A204.1 (cell line): Measurements from ENCODE around the gene RSPO3.
A peak's percentile ranks its signal among the peaks of the same experiment; 100 is the strongest.
"Not testable (repeated sequence)": the region's sequence is repeated elsewhere in the genome, so short reads cannot be mapped to it uniquely, and the experiment has no call there.

Experiments used
- FAIRE-seq: peaks from 2 replicates; lab custom pipeline; 2012; peaks lifted over from hg19 to GRCh38; lab: Jason Lieb, UNC

The RSPO3 gene, protein sequence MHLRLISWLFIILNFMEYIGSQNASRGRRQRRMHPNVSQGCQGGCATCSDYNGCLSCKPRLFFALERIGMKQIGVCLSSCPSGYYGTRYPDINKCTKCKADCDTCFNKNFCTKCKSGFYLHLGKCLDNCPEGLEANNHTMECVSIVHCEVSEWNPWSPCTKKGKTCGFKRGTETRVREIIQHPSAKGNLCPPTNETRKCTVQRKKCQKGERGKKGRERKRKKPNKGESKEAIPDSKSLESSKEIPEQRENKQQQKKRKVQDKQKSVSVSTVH

DNA sequence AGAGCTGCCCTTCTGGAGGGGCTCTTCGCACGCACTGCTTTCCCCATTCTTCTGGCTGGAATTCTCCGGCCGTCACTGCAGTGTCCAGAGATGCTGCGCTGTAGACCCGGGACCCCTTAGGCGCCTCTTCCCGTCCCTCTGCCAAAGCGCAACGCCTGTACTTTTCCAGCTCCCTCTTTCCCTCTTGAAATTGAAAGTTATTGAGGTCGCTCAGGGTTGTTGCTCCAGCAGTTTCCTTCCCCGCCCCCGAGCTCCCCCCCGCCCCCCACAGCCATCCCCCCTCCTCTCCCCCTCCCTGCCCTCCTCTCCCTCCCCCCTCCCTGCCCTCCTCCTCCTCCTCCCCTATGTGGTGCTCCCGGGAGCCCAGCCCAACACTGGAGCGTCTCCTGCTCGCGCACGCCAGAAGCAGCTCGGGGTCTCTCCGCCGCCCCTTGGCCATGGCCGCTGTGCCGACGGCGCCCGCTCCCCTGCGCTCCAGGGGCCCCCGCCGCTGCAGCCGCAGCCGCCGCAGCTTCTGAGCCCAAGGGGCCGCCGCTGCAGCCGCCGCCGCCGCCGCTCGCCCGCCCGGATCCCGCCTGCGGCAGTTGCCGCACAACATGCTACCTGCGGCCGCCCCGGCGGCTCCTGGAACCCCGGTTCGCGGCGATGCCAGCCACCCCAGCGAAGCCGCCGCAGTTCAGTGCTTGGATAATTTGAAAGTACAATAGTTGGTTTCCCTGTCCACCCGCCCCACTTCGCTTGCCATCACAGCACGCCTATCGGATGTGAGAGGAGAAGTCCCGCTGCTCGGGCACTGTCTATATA lies at the start of gene RSPO3:
Gene RSPO3 (plus strand): TSS at position 374 of the 804 bp plus-strand sequence. CDS start 522 bp downstream, outside the sequence.
- no peak for FAIRE-seq

DNA sequence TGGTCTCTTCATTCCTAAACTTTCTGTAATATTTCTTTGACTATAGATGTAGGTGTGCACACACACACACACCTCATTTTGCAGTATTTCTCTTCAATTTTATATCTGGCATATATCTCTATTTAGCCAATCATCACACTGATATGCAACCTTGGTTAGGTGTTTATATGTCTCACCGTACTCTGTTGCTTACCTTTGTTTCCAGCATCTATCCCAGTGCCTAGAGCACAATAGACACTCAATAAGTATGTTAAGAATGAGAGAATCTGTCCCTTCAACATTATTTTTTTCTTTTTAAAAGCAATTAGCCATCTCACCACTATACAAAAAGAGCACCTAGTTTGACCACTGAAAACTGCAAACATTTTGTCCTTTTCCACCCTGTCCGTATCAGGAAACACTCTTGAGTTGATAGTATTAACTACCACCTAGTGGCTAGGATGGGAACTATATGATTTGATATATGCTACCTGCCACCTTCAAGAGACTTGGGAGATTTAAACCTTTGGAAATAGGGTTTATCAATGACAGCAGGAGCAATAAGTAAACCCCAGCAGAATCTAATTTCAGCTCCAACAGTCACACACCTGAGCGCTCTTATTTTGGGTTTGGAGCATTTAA lies 48.7 kb upstream of the RSPO3 start:
- FAIRE-seq, result no peak

- no peak for FAIRE-seq
Measured at GRCh38 chr6:127073222-127073621, 45.2 kb upstream of the RSPO3 start.

- no peak for FAIRE-seq
Measured at GRCh38 chr6:127076466-127076865, 42.0 kb upstream of the RSPO3 start.

GRCh38 chr6:127077886-127078285 lies 40.6 kb upstream of the RSPO3 start:
- no peak for FAIRE-seq

DNA sequence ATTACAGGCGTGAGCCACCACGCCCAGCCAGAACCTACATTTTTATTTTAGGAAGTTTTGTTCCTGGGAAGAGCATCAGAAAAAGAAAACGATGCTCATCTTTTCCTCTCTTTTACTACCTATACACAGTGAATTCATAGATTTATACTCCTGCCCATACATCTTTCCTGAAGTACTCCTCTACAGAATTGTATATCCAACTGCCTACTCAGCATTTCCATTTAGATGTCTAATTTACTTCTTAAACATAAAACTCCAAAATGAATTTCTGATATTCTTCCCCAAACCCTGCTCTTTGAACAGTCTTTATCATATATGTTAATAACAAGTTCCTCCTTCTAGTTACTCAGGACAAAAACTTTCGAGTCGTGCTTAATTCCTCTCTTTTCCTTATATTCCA lies 39.8 kb upstream of the RSPO3 start:
- no peak for FAIRE-seq

DNA sequence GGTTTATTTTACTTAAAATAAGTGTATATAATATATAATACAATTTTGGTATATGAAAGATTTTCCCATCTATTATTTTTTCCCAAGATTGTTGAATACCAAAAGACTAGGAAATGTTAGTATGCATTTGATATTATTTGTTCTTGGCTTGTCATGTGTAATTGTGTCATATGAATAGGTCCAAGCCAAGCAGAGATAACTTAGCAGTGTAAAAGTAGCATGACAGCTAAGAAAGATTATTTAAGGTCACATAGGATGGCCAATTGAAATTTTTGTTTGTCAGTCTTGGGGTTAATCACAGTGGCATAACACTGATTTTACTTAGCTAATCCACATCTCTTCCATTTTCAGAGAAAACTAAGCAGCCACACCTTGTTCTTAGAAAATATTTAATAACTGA lies 38.8 kb upstream of the RSPO3 start:
- FAIRE-seq, result no peak

GRCh38 chr6:127080081-127080480 lies 38.4 kb upstream of the RSPO3 start:
- no peak for FAIRE-seq

GRCh38 chr6:127083231-127083962 lies 35.1 kb upstream of the RSPO3 start:
- no peak for FAIRE-seq

- no peak for FAIRE-seq
Measured at GRCh38 chr6:127083963-127084310, 34.5 kb upstream of the RSPO3 start.

- FAIRE-seq, result no peak
Measured at GRCh38 chr6:127085181-127085580, 33.3 kb upstream of the RSPO3 start.

DNA sequence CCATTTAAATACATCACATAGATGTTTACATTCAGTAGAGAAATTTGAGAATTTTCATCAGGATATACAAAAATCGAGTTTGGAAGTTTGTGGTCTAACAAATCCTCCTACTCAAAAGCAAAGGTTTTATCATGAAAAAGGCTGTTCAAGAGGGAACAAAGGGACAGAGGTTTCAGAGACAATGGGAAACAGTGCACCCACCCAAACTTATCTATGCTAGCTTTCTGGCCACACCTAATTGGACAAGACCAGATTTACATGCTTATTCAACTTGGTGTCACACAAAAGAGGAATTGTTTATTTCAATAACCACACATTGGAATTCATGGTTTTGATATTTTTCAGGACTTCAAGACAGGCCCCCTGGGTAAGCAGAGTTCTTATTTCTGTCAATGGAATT lies 28.4 kb upstream of the RSPO3 start:
- no peak for FAIRE-seq

GRCh38 chr6:127092466-127092865 lies 26.0 kb upstream of the RSPO3 start:
- FAIRE-seq, result no peak

GRCh38 chr6:127094791-127095190 lies 23.7 kb upstream of the RSPO3 start:
- no peak for FAIRE-seq

DNA sequence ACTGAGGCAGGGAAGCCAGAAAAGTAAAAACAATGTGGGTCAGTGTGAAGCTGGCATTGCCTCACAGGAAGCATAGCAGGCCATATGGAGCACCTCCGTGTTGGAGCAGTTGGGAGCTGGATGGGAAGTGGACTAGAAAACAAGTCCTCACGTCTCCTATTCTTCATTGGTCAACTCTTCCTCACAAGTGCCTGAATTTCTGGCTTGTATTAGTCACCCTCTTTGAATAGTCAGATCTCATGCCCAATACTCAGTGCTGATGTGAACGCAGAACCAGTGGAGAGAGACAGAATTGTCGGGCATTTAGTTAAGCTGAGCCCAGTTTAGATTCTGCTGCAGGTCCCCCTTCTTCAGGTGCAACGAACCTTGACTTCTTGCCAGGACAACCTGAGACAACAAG lies 22.3 kb upstream of the RSPO3 start:
- no peak for FAIRE-seq

GRCh38 chr6:127097442-127097841 lies 21.0 kb upstream of the RSPO3 start:
- not testable (repeated sequence) for FAIRE-seq

GRCh38 chr6:127100510-127101140 lies 17.8 kb upstream of the RSPO3 start:
- peak; percentile 91 for FAIRE-seq

GRCh38 chr6:127102299-127102698 lies 16.2 kb upstream of the RSPO3 start:
- no peak for FAIRE-seq

DNA sequence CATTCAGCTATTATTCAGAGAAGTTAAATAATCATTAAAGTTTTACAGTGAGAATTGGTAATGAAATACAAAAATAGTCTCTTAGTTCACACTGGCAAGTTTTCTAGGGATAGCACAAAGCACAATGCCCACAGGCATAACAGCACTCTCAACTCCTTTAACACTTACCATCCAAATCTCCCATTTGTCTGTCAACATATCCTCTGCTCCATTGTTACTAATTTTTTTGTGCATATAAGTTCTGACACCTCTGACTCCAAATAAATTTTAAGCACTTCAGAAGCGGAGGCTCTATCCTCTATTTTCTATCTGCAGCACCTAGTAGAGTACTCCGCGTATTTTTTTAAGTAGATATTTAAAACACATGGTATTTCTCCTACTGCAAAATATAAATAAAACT lies 15.6 kb upstream of the RSPO3 start:
- FAIRE-seq, result no peak

- FAIRE-seq, result no peak
Measured at GRCh38 chr6:127103482-127103881, 15.0 kb upstream of the RSPO3 start.

- no peak for FAIRE-seq
Measured at GRCh38 chr6:127107916-127108315, 10.6 kb upstream of the RSPO3 start.

GRCh38 chr6:127110712-127111111 lies 7.8 kb upstream of the RSPO3 start:
- no peak for FAIRE-seq
